Suprapubic skin (tissue), 4 donors: ENCODE results near the gene ACVR2B. TPM values are rescaled to one million over a fixed set of nuclear protein-coding genes. Genes with fewer than 3 reads are reported as not detected.

Experiments
- DNase-seq, 2 donors: peaks; one replicate each; pipeline ENCODE4 v3.0.0-alpha.2; 2019; ENCODE audit warnings: low spot score in 2 of 2
- H3K27ac ChIP-seq: fragments of 200-600 bp; sonication (generic); one replicate; pipeline ENCODE4 v1.5.1; 2019
- H3K27me3 ChIP-seq: fragments of 200-600 bp; sonication (generic); one replicate; pipeline ENCODE4 v1.5.1; 2019
- H3K36me3 ChIP-seq: fragments of 200-600 bp; sonication (generic); one replicate; pipeline ENCODE4 v1.5.1; 2019
- H3K4me1 ChIP-seq: fragments of 200-600 bp; sonication (generic); one replicate; pipeline ENCODE4 v1.5.1; 2019
- H3K4me3 ChIP-seq: fragments of 200-600 bp; sonication (generic); one replicate; pipeline ENCODE4 v1.5.1; 2019; ENCODE audit warnings: mild to moderate bottlenecking
- H3K9me3 ChIP-seq: fragments of 200-600 bp; sonication (generic); one replicate; pipeline ENCODE4 v1.5.1; 2019
- EP300 ChIP-seq: sonication (generic); formaldehyde crosslinking; IDR thresholded peaks from one replicate; pipeline ENCODE4 v1.6.1; 2017; ENCODE audit warnings: antibody characterized with exemption
- POLR2A ChIP-seq, 2 donors: fragments of 450-650 bp; IDR thresholded peaks; one replicate each; pipeline ENCODE4 v1.6.1; 2017; ENCODE audit warnings: antibody characterized with exemption in 2 of 2, mild to moderate bottlenecking in 2 of 2, moderate library complexity in 2 of 2
- POLR2AphosphoS5 ChIP-seq, 3 donors: sonication (generic); formaldehyde crosslinking; IDR thresholded peaks; one replicate each; pipeline ENCODE4 v1.6.1; 2017; ENCODE audit warnings: antibody characterized with exemption in 3 of 3
- WGBS: methylation state at CpG from one replicate; pipeline ENCODE4 v1.1.5; 2018; 5-methylcytosine and 5-hydroxymethylcytosine counted together
- total RNA-seq, 4 donors: library from RNA; depleted of rRNA; stranded (reverse); fragments of >200 nt; gene quantifications; one replicate each; pipeline ENCODE4 v1.1.0, GENCODE V29; 2016
- TF ChIP-seq, protein P1 (sequence below), 2 donors: fragments of 200-600 bp in 1 of 2; fragments of 450-650 bp in 1 of 2; sonication (generic) in 1 of 2; IDR thresholded peaks; one replicate each; pipeline ENCODE4 v1.5.1; 2016 to 2019; ENCODE audit warnings: antibody characterized with exemption in 2 of 2, mild to moderate bottlenecking in 1 of 2, moderate library complexity in 1 of 2

Gene ACVR2B
- total RNA-seq, 4 donors from 2014 or later = 1.1 to 8.9 (median 3.1) TPM

DNA sequence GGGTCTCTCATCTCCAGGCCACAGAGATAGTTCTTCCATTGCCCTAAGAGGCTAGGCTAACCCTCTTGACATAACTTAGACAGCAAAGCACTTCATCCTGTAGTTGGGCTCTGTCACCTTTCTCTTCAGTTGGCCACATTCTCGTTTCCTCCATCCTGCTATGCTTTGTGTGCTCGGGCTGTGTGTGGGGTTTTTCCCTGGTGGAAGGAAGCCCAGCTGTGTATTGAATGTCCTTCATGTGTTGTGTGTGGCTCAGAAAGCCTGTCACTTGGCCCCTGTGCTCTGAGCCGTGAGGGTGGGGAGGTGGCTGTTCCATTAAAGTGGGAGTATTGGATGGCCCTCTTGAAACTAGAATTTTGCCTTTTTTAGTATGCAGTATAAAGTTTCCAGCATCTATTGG, 33.6 kb downstream of the ACVR2B start:
- peaks cover 19% of the 10 kb centered on the region for H3K36me3 ChIP-seq
- no peaks in the 10 kb centered on the region for H3K4me1 ChIP-seq
- no peak for DNase-seq
- no peak overlapping the region for H3K27ac ChIP-seq
- H3K4me3 ChIP-seq = no peak overlapping the region
- H3K9me3 ChIP-seq = no peaks in the 10 kb centered on the region
- 88% methylated on average over 3 of the region's 3 CpGs for WGBS
- TF ChIP-seq POLR2AphosphoS5 (IDR thresholded peaks at IDR 0.05) = no peak
- no peaks in the 10 kb centered on the region for H3K27me3 ChIP-seq

DNA sequence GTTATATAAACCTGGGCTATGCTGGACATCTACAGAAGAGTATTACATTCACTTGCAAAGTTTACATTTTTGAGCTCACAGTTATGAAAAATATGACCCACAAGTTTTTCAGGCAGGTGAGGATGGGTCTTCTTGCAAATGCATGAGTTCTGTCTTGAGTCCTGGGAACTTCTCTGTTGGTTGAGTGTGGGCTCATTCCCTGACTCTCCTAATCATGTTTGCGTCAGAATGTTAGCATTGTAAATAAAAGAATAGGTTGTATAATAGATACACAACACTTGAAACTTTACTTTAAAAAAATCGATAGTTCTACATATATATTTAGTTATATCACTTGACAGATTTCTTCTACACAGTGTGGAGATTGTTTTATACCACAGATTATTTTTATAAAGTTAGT, 35.3 kb downstream of the ACVR2B start:
- no peak overlapping the region for H3K27ac ChIP-seq
- H3K27me3 ChIP-seq = no peaks in the 10 kb centered on the region
- no peaks in the 10 kb centered on the region for H3K9me3 ChIP-seq
- no peak for DNase-seq
- WGBS = 92% methylated on average over 2 of the region's 2 CpGs
- H3K4me1 ChIP-seq = no peaks in the 10 kb centered on the region
- H3K36me3 ChIP-seq = peaks cover 6% of the 10 kb centered on the region
- no peak overlapping the region for H3K4me3 ChIP-seq
- TF ChIP-seq POLR2A (IDR thresholded peaks at IDR 0.05) = no peak
- TF ChIP-seq, protein P1, sequence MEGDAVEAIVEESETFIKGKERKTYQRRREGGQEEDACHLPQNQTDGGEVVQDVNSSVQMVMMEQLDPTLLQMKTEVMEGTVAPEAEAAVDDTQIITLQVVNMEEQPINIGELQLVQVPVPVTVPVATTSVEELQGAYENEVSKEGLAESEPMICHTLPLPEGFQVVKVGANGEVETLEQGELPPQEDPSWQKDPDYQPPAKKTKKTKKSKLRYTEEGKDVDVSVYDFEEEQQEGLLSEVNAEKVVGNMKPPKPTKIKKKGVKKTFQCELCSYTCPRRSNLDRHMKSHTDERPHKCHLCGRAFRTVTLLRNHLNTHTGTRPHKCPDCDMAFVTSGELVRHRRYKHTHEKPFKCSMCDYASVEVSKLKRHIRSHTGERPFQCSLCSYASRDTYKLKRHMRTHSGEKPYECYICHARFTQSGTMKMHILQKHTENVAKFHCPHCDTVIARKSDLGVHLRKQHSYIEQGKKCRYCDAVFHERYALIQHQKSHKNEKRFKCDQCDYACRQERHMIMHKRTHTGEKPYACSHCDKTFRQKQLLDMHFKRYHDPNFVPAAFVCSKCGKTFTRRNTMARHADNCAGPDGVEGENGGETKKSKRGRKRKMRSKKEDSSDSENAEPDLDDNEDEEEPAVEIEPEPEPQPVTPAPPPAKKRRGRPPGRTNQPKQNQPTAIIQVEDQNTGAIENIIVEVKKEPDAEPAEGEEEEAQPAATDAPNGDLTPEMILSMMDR (IDR thresholded peaks at IDR 0.05) = no peak
- no peak for TF ChIP-seq POLR2AphosphoS5 (IDR thresholded peaks at IDR 0.05)
- no peak for TF ChIP-seq EP300

DNA sequence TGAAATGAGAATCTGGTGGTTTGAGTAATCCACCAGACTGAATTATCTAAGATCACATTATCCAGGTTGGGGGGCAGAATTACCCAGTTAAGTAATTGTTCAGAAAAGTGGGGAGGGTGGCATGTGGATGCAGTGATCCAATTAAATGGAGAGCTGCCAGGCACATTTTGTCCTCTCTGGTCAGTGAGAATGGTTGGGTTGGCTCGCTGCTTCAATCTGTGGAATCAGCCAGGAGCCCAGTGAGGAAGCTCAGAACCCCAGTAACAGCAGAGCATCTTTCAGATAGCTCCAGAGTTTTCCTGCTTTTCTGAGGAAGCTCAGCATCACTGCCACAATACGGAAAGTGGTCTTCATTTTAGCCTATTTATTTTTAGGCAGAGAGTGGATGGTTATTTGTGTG, 36.1 kb downstream of the ACVR2B start:
- H3K9me3 ChIP-seq = no peaks in the 10 kb centered on the region
- TF ChIP-seq POLR2A (IDR thresholded peaks at IDR 0.05) = no peak
- TF ChIP-seq POLR2AphosphoS5 (IDR thresholded peaks at IDR 0.05) = no peak
- TF ChIP-seq, protein P1 (IDR thresholded peaks at IDR 0.05) = no peak
- no peak for TF ChIP-seq EP300
- no peaks in the 10 kb centered on the region for H3K4me1 ChIP-seq
- no peak overlapping the region for H3K27ac ChIP-seq
- no peaks in the 10 kb centered on the region for H3K36me3 ChIP-seq
- DNase-seq = no peak
- H3K4me3 ChIP-seq = no peak overlapping the region
- no peaks in the 10 kb centered on the region for H3K27me3 ChIP-seq
- 92% methylated on average over 2 of the region's 2 CpGs for WGBS

DNA sequence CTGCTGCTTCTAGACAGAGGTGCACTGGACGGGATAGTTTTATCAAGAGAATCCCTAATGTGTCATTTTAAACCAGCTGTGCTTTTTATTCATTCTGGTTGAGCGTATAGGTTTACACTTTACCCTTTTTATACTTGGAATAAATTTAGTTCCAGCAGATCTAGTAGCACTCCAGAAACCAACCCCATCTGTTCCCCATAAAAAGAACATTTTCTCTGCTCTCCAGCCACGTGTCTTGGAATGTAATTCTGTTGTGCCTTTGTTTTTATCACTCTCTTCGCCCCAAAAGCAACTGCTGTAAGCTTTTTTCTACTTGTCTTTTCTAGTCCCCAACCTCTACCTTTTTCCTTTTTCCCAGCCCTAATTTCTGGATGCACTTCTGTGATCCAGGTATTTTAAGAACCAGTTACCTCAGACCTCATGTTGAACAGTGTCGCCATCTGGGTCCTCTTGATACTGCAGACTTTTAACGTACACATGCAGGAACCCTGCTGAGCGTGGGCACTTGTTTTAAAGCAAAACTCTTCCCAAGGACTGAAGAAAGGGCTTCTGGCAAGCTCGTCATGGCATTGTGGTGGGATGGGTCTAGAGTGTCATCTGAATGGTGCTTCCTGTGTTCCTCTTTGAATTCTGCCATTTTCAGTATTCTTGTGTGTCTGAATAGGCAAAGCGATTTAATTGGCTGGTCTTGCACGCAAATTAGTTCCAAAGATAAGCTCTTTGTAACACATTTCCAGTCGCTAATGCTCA, 36.8 kb downstream of the ACVR2B start:
- no peaks in the 10 kb centered on the region for H3K9me3 ChIP-seq
- DNase-seq = no peak
- TF ChIP-seq POLR2AphosphoS5 (IDR thresholded peaks at IDR 0.05) (no peak), POLR2A (IDR thresholded peaks at IDR 0.05) (no peak), EP300 (no peak)
- TF ChIP-seq, protein P1 (IDR thresholded peaks at IDR 0.05) = no peak
- no peak overlapping the region for H3K27ac ChIP-seq
- no peaks in the 10 kb centered on the region for H3K4me1 ChIP-seq
- H3K4me3 ChIP-seq = no peak overlapping the region
- H3K36me3 ChIP-seq = no peaks in the 10 kb centered on the region
- 72% methylated on average over 11 of the region's 11 CpGs for WGBS
- no peaks in the 10 kb centered on the region for H3K27me3 ChIP-seq

DNA sequence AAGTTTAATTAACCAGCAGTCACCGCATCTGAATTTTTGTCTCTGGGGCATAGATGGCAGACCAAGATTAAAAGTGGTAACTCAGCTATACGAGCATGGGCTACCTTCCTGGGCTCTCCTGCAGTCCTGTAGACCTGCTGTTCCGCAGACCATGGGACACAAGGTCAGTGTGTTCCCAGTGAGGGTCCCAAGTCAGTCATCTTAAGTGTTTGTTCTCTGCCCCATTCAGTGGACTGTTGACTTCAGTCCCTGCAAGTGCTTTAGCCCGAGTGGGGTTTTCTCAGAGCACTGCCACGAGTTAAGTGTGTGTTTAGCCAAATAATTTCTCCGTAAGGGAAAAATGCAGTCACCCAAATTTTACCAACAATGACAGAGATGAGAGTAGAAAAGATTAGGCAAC, 37.5 kb downstream of the ACVR2B start:
- 86% methylated on average over 6 of the region's 6 CpGs for WGBS

More for the DNA sequence above, 37.5 kb downstream of the ACVR2B start:
- no peaks in the 10 kb centered on the region for H3K36me3 ChIP-seq
- H3K4me3 ChIP-seq = no peak overlapping the region
- H3K27me3 ChIP-seq = no peaks in the 10 kb centered on the region
- no peaks in the 10 kb centered on the region for H3K4me1 ChIP-seq
- no peaks in the 10 kb centered on the region for H3K9me3 ChIP-seq
- no peak overlapping the region for H3K27ac ChIP-seq
- TF ChIP-seq POLR2A (IDR thresholded peaks at IDR 0.05) (no peak), POLR2AphosphoS5 (IDR thresholded peaks at IDR 0.05) (no peak), EP300 (no peak)
- TF ChIP-seq, protein P1 (IDR thresholded peaks at IDR 0.05) = no peak
- no peak for DNase-seq
